ENCODE results near the gene CLASP1. TPM values are rescaled to one million over a fixed set of nuclear protein-coding genes. Genes with fewer than 3 reads are reported as not detected.
"Not testable (repeated sequence)": the region's sequence is repeated elsewhere in the genome, so short reads cannot be mapped to it uniquely, and the experiment has no call there.

CLASP1 gene
- total RNA-seq, 2 donors from 2014 or later = 46.0 to 48.2 TPM

GRCh38 chr2:121664713-121665112 lies 15.5 kb upstream of the CLASP1 start:
- intact Hi-C loops (cut with DNase I) = loop anchor here in 1 of 2 donors (5.0 to 10.0 kb wide), 2 partner anchors 140 to 247 kb away; no protein-coding TSS in a partner anchor
- ATAC-seq (peak; percentile 57 to 67), DNase-seq (no peak)

DNA sequence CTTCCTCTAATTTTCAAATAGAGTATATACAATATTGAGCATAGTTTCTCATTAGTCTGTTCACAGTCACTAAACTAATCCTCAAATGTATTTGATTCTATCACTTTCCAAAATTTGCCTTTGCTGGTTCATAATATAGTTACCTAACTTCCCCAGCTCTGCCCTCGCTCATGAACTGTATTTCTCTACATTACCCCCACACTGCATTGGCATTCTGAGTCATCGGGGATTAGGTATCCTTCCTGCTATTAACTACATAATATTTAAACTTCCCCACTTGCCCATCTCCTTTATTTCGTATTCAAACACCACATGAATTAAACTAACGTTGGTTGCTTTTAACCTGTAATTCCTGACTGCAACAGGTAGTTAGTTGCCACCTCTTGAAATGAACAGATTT lies 14.8 kb upstream of the CLASP1 start:
- no peak for DNase-seq
- no peak for ATAC-seq
- intact Hi-C loops (cut with DNase I) = loop anchor here in 1 of 2 donors (10.0 kb wide), 1 partner anchor 139 kb away; no protein-coding TSS in a partner anchor

DNA sequence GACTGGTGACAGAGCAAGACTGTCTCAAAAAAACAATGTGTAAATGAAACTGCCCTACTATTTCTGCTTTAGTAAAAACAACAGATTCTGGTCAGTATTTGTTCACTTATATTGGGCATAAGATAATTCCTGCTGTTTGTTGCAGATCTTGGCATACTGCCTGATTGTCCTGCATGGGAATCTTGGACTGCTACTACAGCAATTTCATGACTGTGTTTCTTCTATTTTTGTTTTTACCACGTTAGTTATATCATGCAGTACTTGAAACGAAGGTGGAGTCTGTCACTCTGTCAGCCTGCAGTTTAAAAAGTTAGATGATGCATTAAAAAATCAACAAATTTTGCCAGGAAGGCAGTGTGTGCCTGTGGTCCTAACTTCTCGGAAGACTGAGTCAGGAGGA lies 14.2 kb upstream of the CLASP1 start:
- no peak for DNase-seq
- ATAC-seq = no peak
- intact Hi-C loops (cut with DNase I) = loop anchor here in 1 of 2 donors (10.0 kb wide), 1 partner anchor 139 kb away; no protein-coding TSS in a partner anchor

DNA sequence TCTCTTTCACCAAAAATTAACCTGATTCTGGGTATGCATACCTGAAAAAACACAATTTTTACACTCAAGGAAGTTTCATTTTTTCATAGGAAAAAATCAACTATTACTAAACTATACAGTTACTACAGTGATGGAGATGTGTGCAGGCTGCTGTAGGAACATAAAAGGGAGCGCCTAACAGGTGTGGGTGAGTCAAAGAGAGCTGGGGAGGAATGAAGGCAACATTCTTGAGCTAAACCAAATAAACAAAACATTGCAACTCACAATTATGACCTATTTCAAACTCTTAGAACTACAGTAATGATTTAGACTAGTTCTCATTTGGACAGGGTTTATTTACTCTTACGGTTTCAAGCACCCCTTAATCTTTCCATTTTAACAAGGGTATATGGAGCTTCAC lies 13.4 kb upstream of the CLASP1 start:
- intact Hi-C loops (cut with DNase I) = loop anchor here in 1 of 2 donors (10.0 kb wide), 1 partner anchor 138 kb away; no protein-coding TSS in a partner anchor
- no peak for ATAC-seq
- no peak for DNase-seq

DNA sequence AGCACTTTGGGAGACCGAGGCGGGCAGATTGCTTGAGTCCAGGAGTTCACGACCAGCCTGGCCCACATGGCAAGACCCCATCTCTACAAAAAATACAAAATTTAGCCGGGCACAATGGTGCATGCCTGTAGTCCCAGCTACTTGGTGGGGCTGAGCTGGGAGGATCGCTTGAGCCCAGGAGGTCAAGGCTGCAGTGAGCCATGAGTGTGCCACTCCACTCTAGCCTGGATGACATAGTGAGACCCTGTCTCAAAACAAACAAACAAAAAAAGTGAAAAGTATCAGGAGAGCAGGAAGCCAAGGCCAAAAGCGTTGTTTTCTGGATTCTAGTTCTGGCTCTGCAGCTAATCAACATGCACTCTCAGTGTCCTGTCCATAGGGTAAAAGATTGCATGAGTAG lies 10.7 kb upstream of the CLASP1 start:
- ATAC-seq (no peak), DNase-seq (no peak)
- intact Hi-C loops (cut with DNase I) = loop anchor here in 1 of 2 donors (10.0 kb wide), 1 partner anchor 135 kb away; no protein-coding TSS in a partner anchor

DNA sequence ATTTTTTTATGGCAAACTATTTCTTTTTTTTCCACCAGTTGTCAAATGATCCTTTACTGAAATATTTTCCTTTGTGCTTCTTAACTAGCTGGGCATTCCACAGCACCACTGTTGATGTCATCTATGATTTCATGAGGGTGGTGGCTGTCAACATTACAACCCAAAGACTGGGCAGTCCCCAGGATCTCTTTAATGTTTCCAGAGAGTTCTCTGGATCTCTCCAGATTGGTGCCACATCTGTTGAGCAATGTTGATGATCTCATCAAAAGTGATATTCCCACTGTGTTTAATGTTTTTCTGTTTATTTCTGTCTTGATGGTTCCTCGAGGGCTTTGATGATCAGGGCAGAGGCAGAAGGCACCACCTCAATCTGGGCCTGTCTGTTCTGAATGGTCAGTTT lies 9.1 kb upstream of the CLASP1 start:
- intact Hi-C loops (cut with DNase I); DNase-seq; ATAC-seq: not testable (repeated sequence)

DNA sequence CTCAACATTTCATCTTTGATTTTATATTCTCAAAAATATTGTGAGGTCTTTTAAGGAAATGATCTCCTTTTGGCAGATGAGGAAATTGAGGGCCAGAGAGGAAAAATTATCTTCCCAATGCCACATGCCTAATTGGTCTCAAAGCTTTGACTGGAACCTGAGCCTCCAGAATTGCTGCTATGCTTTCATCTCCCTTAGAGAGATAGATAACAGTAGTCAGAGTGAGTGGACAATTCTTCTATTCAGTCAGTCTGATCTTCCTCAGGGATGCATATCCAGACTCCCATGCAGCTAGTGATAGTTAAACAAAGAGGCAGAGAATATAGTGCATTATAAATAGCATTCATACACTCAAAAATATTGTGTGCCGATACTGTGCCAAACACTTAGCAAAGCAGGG lies 3.8 kb upstream of the CLASP1 start:
- intact Hi-C loops (cut with DNase I) = no loop called here
- ATAC-seq (no peak), DNase-seq (no peak)

- peak in 1 of 2 donors; percentile 2 for ATAC-seq
- intact Hi-C loops (cut with DNase I) = no loop called here
- no peak for DNase-seq
Observed at GRCh38 chr2:121650315-121650930, 1.2 kb upstream of the CLASP1 start.

GRCh38 chr2:121649596-121650314 lies 493 bp upstream of the CLASP1 start:
- intact Hi-C loops (cut with DNase I) = loop anchor here in 1 of 2 donors (5.0 kb wide), 2 partner anchors 52 to 117 kb away; partner anchors contain the start of gene RNU4ATAC
- ATAC-seq = peak; percentile 98 to 99
- peak; percentile 98 for DNase-seq

DNA sequence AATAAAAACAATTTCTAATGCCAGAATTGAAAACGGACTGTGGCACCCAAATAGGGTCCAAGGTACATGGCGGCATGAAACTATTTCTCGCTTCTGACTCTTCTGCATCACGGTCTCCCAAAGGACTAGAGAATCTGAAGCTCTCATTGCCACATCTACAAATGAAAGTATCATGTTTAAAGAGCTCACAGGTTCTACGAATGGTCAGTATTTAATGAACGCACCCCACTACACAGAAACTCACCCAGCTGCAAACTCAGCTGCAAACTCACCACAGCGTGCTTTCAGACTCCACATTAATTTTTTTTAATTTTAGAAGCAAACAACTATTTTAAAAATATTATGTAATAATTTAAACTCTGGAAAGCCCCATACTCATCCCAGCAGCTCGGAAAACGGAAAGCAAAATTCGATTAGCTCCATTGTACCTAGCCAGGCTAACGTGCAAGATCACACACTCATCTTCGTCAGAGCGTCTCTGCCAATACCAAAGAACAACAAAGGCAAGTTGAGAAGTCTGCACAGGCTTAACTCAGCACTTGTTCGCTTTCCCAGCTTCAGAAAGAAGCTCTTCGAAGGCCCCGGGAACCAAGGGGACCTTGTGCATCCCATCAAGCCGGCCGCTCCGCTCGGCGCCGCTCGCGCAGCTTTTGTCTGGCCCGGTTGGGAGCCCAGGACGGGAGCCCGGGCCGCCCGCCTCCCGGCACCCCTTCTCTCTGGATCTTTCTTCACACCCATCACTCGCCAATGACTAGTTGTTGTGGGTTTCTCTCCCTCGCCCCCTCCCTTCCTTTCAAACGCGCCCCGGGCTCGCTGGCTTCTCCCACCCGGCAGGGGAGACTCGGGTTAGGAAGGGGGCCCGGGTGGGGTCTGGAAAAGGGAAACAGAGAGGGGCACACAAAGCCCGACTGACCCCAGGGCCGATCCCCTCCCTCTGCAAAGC lies 785 bp downstream of the CLASP1 start:
- ATAC-seq (peak; percentile 39 to 55), DNase-seq (peak; percentile 53)
- intact Hi-C loops (cut with DNase I) = loop anchor here in 1 of 2 donors (5.0 kb wide), 2 partner anchors 51 to 116 kb away; partner anchors contain the start of gene RNU4ATAC

DNA sequence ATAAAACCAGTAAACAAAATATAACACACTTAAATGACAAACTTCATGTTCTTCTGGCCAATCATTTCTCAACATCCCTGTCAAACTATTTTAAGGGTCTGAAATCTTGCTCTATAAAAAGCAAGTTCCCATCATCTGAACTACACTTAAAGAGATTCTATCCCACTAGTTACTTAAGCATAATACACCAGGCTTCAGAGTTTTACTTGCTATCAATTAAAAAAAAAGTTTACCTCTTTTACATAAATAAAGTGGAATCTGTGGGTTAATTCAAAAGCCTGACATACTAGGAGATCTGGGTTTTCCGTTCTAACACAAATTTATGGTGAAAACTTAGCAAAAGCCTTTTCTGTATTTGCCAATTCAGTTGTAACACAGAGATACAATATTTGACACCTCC lies 1.9 kb downstream of the CLASP1 start:
- no peak for ATAC-seq
- DNase-seq = no peak
- intact Hi-C loops (cut with DNase I) = loop anchor here in 1 of 2 donors (5.0 kb wide), 2 partner anchors 50 to 115 kb away; partner anchors contain the start of gene RNU4ATAC

GRCh38 chr2:121644715-121645114 lies 4.5 kb downstream of the CLASP1 start:
- intact Hi-C loops (cut with DNase I) = loop anchor here in 1 of 2 donors (5.0 kb wide), 2 partner anchors 47 to 112 kb away; partner anchors contain the start of gene RNU4ATAC
- no peak for DNase-seq
- no peak for ATAC-seq

- ATAC-seq = no peak
- no peak for DNase-seq
- intact Hi-C loops (cut with DNase I) = no loop called here
Observed at GRCh38 chr2:121643877-121644276, 5.4 kb downstream of the CLASP1 start.

DNA sequence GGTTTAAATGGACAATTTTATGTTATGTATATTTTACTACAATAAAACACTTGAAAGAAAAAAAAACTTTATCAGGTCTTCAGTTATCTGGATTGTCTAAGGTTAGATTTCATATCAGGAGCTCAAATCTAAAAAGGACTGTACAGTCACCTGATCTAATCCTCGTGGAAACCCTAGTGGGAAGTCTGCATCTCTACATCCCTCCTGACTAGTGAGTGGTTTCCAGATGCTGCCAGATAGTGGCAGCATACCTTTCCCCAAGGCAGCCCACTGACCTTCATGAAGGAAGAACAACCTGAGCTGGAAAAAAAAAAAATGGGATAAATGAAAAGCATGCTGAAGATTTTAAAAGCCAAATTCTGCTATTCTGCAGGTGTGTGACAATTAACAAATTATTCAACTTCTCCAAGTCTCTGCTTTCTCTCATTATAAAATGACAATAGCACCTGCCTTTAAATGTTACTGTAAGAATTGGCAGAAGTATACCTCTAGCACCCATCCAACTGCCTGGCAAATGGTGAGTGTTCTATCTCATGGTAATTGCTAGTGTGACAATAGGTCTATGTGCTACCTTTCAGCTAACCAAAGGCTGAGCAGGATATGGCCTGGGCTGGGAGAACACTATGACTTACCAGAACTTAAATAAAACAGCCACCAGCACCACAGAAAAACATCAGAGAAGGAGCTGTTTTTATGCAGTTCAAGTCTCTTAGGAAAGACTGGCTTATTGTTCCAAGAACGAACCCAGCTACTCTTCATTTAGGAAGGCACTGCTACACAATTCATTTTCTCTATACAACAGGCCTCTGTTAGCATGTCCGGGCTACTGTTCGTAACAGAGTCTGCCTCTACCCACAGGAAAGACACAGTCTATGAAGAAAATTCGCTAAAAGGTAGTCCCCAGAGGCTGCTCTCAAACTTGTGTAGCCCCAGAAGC lies 8.6 kb downstream of the CLASP1 start:
- ATAC-seq = no peak
- intact Hi-C loops (cut with DNase I) = no loop called here
- no peak for DNase-seq

- DNase-seq; ATAC-seq; intact Hi-C loops (cut with DNase I): not testable (repeated sequence)
Observed at GRCh38 chr2:121639846-121640245, 9.4 kb downstream of the CLASP1 start.

- DNase-seq = no peak
- intact Hi-C loops (cut with DNase I) = no loop called here
- no peak for ATAC-seq
Observed at GRCh38 chr2:121638333-121638732, 10.9 kb downstream of the CLASP1 start.

DNA sequence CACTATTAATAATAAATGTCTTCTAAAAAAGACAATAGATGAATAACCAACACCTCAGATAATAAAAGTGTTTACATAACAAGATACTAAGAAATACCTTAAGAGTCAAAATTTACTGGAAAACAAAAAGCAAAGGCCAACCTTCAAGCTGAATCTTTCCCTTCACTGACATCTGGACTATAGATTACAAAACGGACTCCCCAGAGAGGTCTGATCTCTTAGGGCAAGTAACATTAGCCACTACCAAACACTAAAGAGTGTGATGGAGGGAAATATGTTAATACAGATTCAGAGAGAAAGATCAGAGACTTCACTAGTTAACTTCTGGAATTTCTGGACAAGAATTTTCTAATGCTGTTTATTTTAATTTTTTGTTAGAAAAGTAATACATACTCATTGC lies 13.9 kb downstream of the CLASP1 start:
- DNase-seq (no peak), ATAC-seq (peak in 1 of 2 donors; percentile 23)
- intact Hi-C loops (cut with DNase I) = no loop called here
